MM.1S (cell line): Measurements from ENCODE around the gene SLBP.

Source experiments
- CTCF ChIP-seq: fragments of 300-600 bp; sonication (generic); IDR thresholded peaks from 2 replicates; pipeline ENCODE4 v1.5.1; 2016; ENCODE audit warnings: antibody characterized with exemption, low read length, mixed read lengths
- EZH2 ChIP-seq: fragments of 300-600 bp; sonication (generic); optimal IDR thresholded peaks from 2 replicates; pipeline ENCODE3; 2017; ENCODE audit warnings: low read depth, mild to moderate bottlenecking, antibody characterized with exemption, low read length, mixed read lengths
- EZH2phosphoT487 ChIP-seq: fragments of 300-600 bp; sonication (generic); IDR thresholded peaks from 2 replicates; pipeline ENCODE4 v1.6.1; 2018; ENCODE audit warnings: antibody characterized with exemption, low read length

DNA sequence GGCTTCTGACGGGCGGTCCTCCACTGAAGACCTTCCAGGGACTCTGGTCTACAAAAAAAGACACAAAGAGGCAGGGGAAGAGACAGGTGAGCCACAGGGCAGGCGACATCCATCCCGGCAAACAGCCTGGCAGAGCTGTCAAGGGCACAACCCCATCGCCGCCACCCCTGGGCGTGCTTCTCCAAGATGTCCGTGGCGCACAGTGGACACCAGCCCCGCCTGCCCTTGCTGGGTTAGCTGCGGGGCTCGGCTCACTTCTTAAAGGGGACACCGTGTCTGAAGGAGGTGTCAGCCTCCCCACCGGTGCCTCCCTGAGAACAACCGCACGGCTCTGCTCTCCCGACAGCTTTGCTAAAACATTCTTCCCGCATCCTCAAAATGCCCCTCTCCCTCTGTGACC lies 56.4 kb downstream of the SLBP start:
- TF ChIP-seq CTCF (no peak), EZH2 (no peak), EZH2phosphoT487 (no peak)
